Left ventricle myocardium inferior (tissue), 1 donor: ENCODE data around the gene TBL1X. TPM values are rescaled to one million over a fixed set of nuclear protein-coding genes. Genes with fewer than 3 reads are reported as not detected.

Source experiments
- DNase-seq: peaks from one replicate; pipeline ENCODE4 v3.0.0-alpha.2; 2020
- H3K27ac ChIP-seq: fragments of 200-600 bp; replicated peaks from 2 replicates; pipeline ENCODE4 v1.8.0; 2021
- H3K27me3 ChIP-seq: fragments of 200-600 bp; 2 replicates; pipeline ENCODE4 v1.8.0; 2021; ENCODE audit warnings: low read depth
- H3K36me3 ChIP-seq: fragments of 200-600 bp; 2 replicates; pipeline ENCODE4 v1.8.0; 2021
- H3K4me1 ChIP-seq: fragments of 200-600 bp; 2 replicates; pipeline ENCODE4 v1.8.0; 2021
- H3K4me3 ChIP-seq: fragments of 200-600 bp; 2 replicates; pipeline ENCODE4 v1.8.0; 2021; ENCODE audit warnings: mild to moderate bottlenecking, moderate library complexity
- H3K9me3 ChIP-seq: fragments of 200-600 bp; replicated peaks from 2 replicates; pipeline ENCODE4 v1.8.0; 2021
- intact Hi-C: fragments of 100-400 bp; cut with micrococcal nuclease; formaldehyde crosslinking; loops from one replicate; pipeline ENCODE4 v1.11.0; 2022
- total RNA-seq: library from RNA; stranded (reverse); fragmentation: NEBNext Ultra II Directional; extraction: Animal tissue kit (Norgen Biotek cat#: 25700); gene quantifications from one replicate; pipeline ENCODE4 v1.2.1, GENCODE V29; 2021
- TF ChIP-seq, protein P1 (sequence below): fragments of 200-600 bp; IDR thresholded peaks from 2 replicates; pipeline ENCODE4 v1.8.0; 2021; ENCODE audit warnings: antibody characterized with exemption, mild to moderate bottlenecking, borderline replicate concordance
- donor health status: DM: no; HTN: yes; CAD: no; lungs with severe emphysema.

Gene TBL1X
- total RNA-seq, 1 donor from 2014 or later, result 9.4 TPM

DNA sequence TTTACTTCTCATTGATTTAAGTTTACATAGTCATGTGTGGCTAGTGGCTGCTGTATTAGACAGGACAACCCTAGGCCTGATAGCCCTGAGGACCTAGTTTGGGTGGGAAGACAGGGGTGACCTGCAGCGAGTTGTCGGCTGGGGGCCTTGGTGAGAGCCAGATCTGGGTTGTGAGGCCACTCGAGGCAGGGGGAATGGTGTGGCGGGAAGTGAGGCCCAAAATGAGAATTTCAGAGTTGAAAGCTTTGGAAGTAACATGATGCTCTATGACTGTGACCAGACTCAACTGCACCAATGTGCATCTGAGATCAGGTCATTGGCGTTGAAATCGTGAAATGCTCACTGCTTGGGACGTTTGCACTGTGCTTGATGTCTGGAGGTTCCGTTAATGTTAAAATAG lies 72.9 kb downstream of the TBL1X start:
- DNase-seq, result no peak
- no peaks in the 10 kb centered on the region for H3K27me3 ChIP-seq
- no peaks in the 10 kb centered on the region for H3K36me3 ChIP-seq
- no peaks in the 10 kb centered on the region for H3K9me3 ChIP-seq
- TF ChIP-seq, protein P1, sequence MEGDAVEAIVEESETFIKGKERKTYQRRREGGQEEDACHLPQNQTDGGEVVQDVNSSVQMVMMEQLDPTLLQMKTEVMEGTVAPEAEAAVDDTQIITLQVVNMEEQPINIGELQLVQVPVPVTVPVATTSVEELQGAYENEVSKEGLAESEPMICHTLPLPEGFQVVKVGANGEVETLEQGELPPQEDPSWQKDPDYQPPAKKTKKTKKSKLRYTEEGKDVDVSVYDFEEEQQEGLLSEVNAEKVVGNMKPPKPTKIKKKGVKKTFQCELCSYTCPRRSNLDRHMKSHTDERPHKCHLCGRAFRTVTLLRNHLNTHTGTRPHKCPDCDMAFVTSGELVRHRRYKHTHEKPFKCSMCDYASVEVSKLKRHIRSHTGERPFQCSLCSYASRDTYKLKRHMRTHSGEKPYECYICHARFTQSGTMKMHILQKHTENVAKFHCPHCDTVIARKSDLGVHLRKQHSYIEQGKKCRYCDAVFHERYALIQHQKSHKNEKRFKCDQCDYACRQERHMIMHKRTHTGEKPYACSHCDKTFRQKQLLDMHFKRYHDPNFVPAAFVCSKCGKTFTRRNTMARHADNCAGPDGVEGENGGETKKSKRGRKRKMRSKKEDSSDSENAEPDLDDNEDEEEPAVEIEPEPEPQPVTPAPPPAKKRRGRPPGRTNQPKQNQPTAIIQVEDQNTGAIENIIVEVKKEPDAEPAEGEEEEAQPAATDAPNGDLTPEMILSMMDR, result no peak
- H3K4me3 ChIP-seq, result no peak overlapping the region
- H3K4me1 ChIP-seq, result peaks cover 10% of the 10 kb centered on the region
- intact Hi-C loops, result no loop called here
- H3K27ac ChIP-seq, result no peak overlapping the region

DNA sequence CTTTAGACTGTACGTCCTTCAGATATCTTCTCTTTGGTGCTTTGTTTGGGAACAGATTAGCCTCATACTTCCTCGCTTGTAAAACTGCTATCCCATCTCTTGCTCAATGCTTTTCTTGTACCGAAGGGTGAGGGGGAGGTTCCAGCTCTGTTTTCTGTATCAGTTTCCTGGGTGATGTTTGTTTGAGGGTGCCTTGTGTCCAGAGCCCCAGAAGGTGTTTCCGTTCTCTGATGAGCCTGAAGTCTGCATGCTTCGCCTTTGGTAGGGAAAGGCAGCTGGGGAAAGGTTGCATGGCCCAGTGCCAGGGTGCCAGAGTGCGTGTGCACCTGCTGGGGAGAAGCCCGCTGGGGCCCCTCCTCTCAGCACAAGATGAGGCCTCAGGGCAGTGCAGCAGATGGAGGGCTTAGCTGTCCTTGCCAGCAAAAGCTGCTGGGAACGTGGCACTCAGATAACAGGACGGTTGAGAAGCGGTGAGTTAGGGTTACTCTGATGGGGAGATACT lies 73.7 kb downstream of the TBL1X start:
- no peaks in the 10 kb centered on the region for H3K9me3 ChIP-seq
- no peak for DNase-seq
- H3K4me3 ChIP-seq, result no peak overlapping the region
- TF ChIP-seq, protein P1, result no peak
- no peak overlapping the region for H3K27ac ChIP-seq
- peaks cover 10% of the 10 kb centered on the region for H3K4me1 ChIP-seq
- intact Hi-C loops, result no loop called here
- no peaks in the 10 kb centered on the region for H3K36me3 ChIP-seq
- H3K27me3 ChIP-seq, result no peaks in the 10 kb centered on the region

DNA sequence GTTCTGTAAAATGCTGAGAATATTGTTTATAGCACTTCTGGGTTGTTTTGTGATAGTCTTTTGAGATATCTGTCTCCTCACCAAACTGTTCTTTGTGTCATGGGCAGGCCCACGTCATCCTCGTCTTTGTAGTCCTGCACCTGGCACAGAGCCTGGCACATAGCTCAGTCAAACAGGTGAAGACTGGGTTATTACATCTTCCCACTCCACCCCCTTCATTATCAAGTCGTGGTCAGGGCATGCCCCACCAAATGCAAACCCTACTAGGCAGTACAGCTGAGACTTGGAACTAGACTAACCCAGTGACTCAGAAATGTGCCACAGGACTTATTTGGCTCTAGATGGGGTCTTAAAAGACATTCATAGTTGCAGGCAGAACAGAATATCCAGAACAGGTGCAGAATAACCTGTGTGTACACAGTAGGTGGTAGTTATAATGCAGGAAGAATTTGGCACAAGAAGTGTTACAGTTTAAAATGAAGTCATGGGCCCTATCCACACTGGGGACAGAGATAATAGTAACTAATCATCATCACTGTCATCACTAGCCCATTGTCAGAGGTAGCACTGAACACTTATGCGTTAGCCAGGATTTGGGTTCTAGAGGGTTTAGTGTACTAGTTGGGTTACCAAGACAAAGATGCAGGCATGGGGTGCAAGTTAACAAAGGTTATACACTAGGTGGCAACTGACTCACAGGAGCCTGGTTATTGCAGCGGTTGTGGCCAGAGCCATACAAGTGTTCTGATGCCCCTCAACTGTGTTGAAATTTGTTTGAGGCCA lies 74.9 kb downstream of the TBL1X start:
- Histone ChIP-seq H3K36me3 (no peaks in the 10 kb centered on the region), H3K9me3 (no peaks in the 10 kb centered on the region), H3K4me3 (no peak overlapping the region), H3K4me1 (peaks cover 6% of the 10 kb centered on the region), H3K27me3 (no peaks in the 10 kb centered on the region), H3K27ac (no peak overlapping the region)
- TF ChIP-seq, protein P1, result no peak
- no peak for DNase-seq
- intact Hi-C loops, result no loop called here

DNA sequence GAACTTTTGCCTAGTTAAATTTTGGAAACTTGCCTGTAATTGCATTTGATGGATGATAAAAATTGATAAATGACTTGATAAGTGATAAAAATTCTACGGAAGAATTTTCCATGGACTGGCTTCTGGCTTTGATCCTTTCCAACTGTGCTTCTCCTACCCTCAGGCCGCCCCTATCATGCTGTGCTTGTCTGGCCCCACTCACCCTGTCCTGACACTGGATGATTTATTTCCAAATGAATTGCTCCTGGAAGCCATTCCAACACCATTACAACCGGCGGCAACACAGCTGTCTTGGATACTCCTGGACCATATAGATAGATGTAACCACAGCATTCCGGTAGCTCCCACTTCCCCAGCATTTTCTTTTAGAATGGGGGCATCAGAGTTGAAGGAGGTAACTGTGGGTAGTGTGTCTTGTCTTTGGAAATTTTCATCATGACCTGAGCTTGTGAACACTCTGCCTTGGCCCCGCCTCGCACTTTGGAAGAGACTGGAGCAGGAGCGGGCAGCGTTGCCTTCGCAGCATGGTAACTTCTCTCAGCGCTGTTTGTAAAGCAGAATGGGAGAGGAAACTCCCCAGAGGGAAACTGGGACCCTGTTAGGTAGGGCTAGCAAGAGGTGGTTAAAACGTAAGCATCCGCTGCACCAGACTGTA lies 77.4 kb downstream of the TBL1X start:
- H3K27ac ChIP-seq, result no peak overlapping the region
- H3K4me1 ChIP-seq, result no peaks in the 10 kb centered on the region
- H3K4me3 ChIP-seq, result no peak overlapping the region
- H3K27me3 ChIP-seq, result no peaks in the 10 kb centered on the region
- H3K36me3 ChIP-seq, result no peaks in the 10 kb centered on the region
- H3K9me3 ChIP-seq, result no peaks in the 10 kb centered on the region
- no peak for DNase-seq
- TF ChIP-seq, protein P1, result no peak
- intact Hi-C loops, result no loop called here

DNA sequence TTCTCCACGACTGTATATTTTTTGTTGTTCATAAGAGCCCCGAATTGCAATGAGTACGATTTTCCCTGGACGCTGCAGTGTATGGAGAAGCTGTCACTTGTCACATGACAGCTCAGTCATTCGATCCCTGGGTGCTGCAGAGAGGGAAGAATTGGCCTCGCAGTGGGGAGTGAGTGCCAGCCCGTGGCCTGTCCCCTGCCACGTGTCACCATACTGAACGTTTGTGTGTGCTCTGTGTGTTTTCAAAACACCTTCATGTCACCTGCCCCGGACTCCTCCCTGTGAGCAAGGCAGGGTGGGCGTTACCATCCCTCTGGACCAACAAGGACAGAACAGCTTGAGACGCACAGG lies 77.9 kb downstream of the TBL1X start:
- Histone ChIP-seq H3K27me3 (no peaks in the 10 kb centered on the region), H3K36me3 (no peaks in the 10 kb centered on the region), H3K9me3 (no peaks in the 10 kb centered on the region), H3K4me1 (no peaks in the 10 kb centered on the region), H3K4me3 (no peak overlapping the region), H3K27ac (no peak overlapping the region)
- intact Hi-C loops, result no loop called here
- DNase-seq, result no peak
- TF ChIP-seq, protein P1, result no peak
